SK-N-SH (cell line): ENCODE measurements around the gene PEMT. TPM values are rescaled to one million over a fixed set of nuclear protein-coding genes. Genes with fewer than 3 reads are reported as not detected.

Source experiments
- CTCF ChIA-PET: fragments of 300-600, 350-600 bp; formaldehyde crosslinking; extraction: SDS; loops from one replicate; lab custom pipeline; 2021; lab: Yijun Ruan, JAX
- POLR2A ChIA-PET: fragments of 350-600 bp; sonication (Branson Sonifier 250); formaldehyde crosslinking; extraction: SDS; loops from one replicate; lab custom pipeline; 2020; ENCODE audit warnings: antibody characterized with exemption, inconsistent platforms; lab: Yijun Ruan, JAX
- DNase-seq: peaks from one replicate; pipeline ENCODE4 v3.0.0; 2012
- H2AFZ ChIP-seq: fragments of 200-600 bp; sonication (generic); 2 replicates; pipeline ENCODE4 v1.8.1; 2016; ENCODE audit warnings: antibody characterized with exemption, mild to moderate bottlenecking, low read depth
- H3F3A ChIP-seq: fragments of 200-600 bp; sonication (generic); replicated peaks from 2 replicates; pipeline ENCODE3; 2016; ENCODE audit warnings: antibody characterized with exemption, mild to moderate bottlenecking; ENCODE audit not compliant: insufficient read depth
- H3K27ac ChIP-seq, 2 experiments: fragments of 200-500 bp in 1 of 2; fragments of 200-600 bp in 1 of 2; sonication (Bioruptor generic) in 1 of 2; sonication (generic), shearing (Covaris generic) in 1 of 2; 2 replicates each; pipeline versions ENCODE4 v1.5.1 to v1.6.1; 2014 to 2016; ENCODE audit warnings: low read depth in 2 of 2, inconsistent platforms in 1 of 2, low read length in 1 of 2, mild to moderate bottlenecking in 1 of 2, mixed read lengths in 1 of 2
- H3K27me3 ChIP-seq: fragments of 200-600 bp; sonication (generic), shearing (Covaris generic); 2 replicates; pipeline ENCODE4 v1.6.1; 2016; ENCODE audit warnings: mixed run types; ENCODE audit not compliant: insufficient read depth
- H3K36me3 ChIP-seq, 2 experiments: fragments of 200-500 bp in 1 of 2; fragments of 200-600 bp in 1 of 2; sonication (Bioruptor generic) in 1 of 2; sonication (generic) in 1 of 2; replicated peaks in 1 of 2; 2 replicates each; pipeline versions ENCODE3 to v1.5.1; 2014 to 2016; ENCODE audit warnings: low read length in 1 of 2, mild to moderate bottlenecking in 1 of 2; ENCODE audit not compliant: insufficient read depth in 2 of 2, control insufficient read depth in 1 of 2
- H3K4me1 ChIP-seq, 2 experiments: fragments of 200-500 bp in 1 of 2; fragments of 200-600 bp in 1 of 2; sonication (Bioruptor generic) in 1 of 2; sonication (generic), shearing (Covaris generic) in 1 of 2; 2 replicates each; pipeline versions ENCODE4 v1.5.1 to v1.6.1; 2014 to 2016; ENCODE audit warnings: low read depth in 1 of 2, low read length in 1 of 2, mixed run types in 1 of 2; ENCODE audit not compliant: insufficient read depth in 2 of 2, control insufficient read depth in 1 of 2
- H3K4me2 ChIP-seq: fragments of 200-600 bp; sonication (generic), shearing (Covaris generic); 2 replicates; pipeline ENCODE4 v1.6.1; 2017; ENCODE audit warnings: mixed run types
- H3K4me3 ChIP-seq, 2 experiments: fragments of 200-500 bp in 1 of 2; fragments of 200-600 bp in 1 of 2; sonication (Bioruptor generic) in 1 of 2; sonication (generic), shearing (Covaris generic) in 1 of 2; 2 replicates each; pipeline versions ENCODE4 v1.5.1 to v1.8.1; 2014 to 2016; ENCODE audit warnings: low read depth in 2 of 2, inconsistent platforms in 1 of 2, low read length in 1 of 2, mild to moderate bottlenecking in 1 of 2, mixed read lengths in 1 of 2, moderate library complexity in 1 of 2
- H3K79me2 ChIP-seq: fragments of 200-600 bp; sonication (generic); 2 replicates; pipeline ENCODE4 v1.8.1; 2017; ENCODE audit warnings: mild to moderate bottlenecking; ENCODE audit not compliant: insufficient read depth
- H3K9ac ChIP-seq: fragments of 200-600 bp; sonication (generic); 2 replicates; pipeline ENCODE4 v1.6.1; 2017; ENCODE audit warnings: mixed run types
- H3K9me2 ChIP-seq: fragments of 200-600 bp; sonication (generic); 2 replicates; pipeline ENCODE4 v1.6.1; 2017; ENCODE audit warnings: mixed run types
- H3K9me3 ChIP-seq: fragments of 200-600 bp; sonication (generic); 2 replicates; pipeline ENCODE4 v1.6.1; 2017; ENCODE audit warnings: mixed run types, mild to moderate bottlenecking, moderate library complexity
- H4K20me1 ChIP-seq: fragments of 200-600 bp; sonication (generic); 2 replicates; pipeline ENCODE4 v1.6.1; 2017; ENCODE audit warnings: mild to moderate bottlenecking, mixed run types; ENCODE audit not compliant: insufficient read depth
- EZH2phosphoT487 ChIP-seq: fragments of 200-600 bp; sonication (generic); IDR thresholded peaks from 2 replicates; pipeline ENCODE4 v1.6.1; 2017; ENCODE audit warnings: low read depth, mixed run types, mild to moderate bottlenecking, antibody characterized with exemption, moderate library complexity, borderline replicate concordance
- FOSL2 ChIP-seq: IDR thresholded peaks from 2 replicates; pipeline ENCODE4 v1.4.0; 2012; ENCODE audit warnings: low read depth, mild to moderate bottlenecking, moderate library complexity, borderline replicate concordance
- IRF3 ChIP-seq: fragments of 150-350 bp; IDR thresholded peaks from 2 replicates; pipeline ENCODE4 v1.6.1; 2016; ENCODE audit warnings: mild to moderate bottlenecking, low read depth, low read length
- JUND ChIP-seq: IDR thresholded peaks from 2 replicates; pipeline ENCODE4 v1.4.0; 2012
- MXI1 ChIP-seq: IDR thresholded peaks from 2 replicates; pipeline ENCODE4 v1.6.1; 2012; ENCODE audit warnings: mild to moderate bottlenecking, low read depth, low read length, improper control_type of control experiment
- PBX3 ChIP-seq: IDR thresholded peaks from 2 replicates; pipeline ENCODE4; 2012
- POLR2AphosphoS5 ChIP-seq: IDR thresholded peaks from 2 replicates; pipeline ENCODE4 v1.6.1; 2012; ENCODE audit warnings: low read depth, low read length
- RCOR1 ChIP-seq: fragments of 150-350 bp; IDR thresholded peaks from 2 replicates; pipeline ENCODE4 v1.6.1; 2017; ENCODE audit warnings: antibody characterized with exemption, low read length
- SMC3 ChIP-seq: IDR thresholded peaks from 2 replicates; pipeline ENCODE4 v1.6.1; 2012; ENCODE audit warnings: low read depth, low read length, improper control_type of control experiment
- TAF1 ChIP-seq: IDR thresholded peaks from 2 replicates; pipeline ENCODE4 v1.6.1; 2012; ENCODE audit warnings: low read depth, mild to moderate bottlenecking, low read length, moderate library complexity, borderline replicate concordance
- TCF12 ChIP-seq: IDR thresholded peaks from 2 replicates; pipeline ENCODE4 v1.4.0; 2012
- TEAD4 ChIP-seq: IDR thresholded peaks from 2 replicates; pipeline ENCODE4 v1.4.0; 2012; ENCODE audit warnings: mild to moderate bottlenecking, borderline replicate concordance; ENCODE audit not compliant: insufficient read depth
- USF1 ChIP-seq: IDR thresholded peaks from 2 replicates; pipeline ENCODE4 v1.4.0; 2012; ENCODE audit warnings: low read depth, borderline replicate concordance
- YY1 ChIP-seq: IDR thresholded peaks from 2 replicates; pipeline ENCODE4 v1.4.0; 2012; ENCODE audit warnings: low read depth, mild to moderate bottlenecking
- ZBTB33 ChIP-seq: IDR thresholded peaks from 2 replicates; pipeline ENCODE4 v1.4.0; 2012; ENCODE audit warnings: low read depth, borderline replicate concordance
- WGBS: methylation state at CpG from one replicate; pipeline ENCODE4 v1.1.6; 2017; ENCODE audit warnings: low lambda C conversion rate; 5-methylcytosine and 5-hydroxymethylcytosine counted together
- polyA plus RNA-seq, 3 experiments: library from polyadenylated mRNA; depleted of rRNA; stranded (reverse); fragments of >200 nt; gene quantifications; 2 replicates each; pipeline ENCODE4 v1.2.3, GENCODE V29; 2012

The PEMT gene
- polyA plus RNA-seq, 1 of the 3 experiments (the other 2 are of a cell fraction): 52.8 TPM

GRCh38 chr17:17545031-17545820 lies 46.3 kb downstream of the PEMT start:
- Histone ChIP-seq H3K9me3 (no peaks in the 10 kb centered on the region), H3K9ac (no peak overlapping the region), H3K36me3 (no peaks in the 10 kb centered on the region), H3K4me1 (peaks cover 0 to 69% of the 10 kb centered on the region in 2 experiments; a peak in 2 of 4 replicates), H4K20me1 (no peaks in the 10 kb centered on the region), H3K79me2 (no peaks in the 10 kb centered on the region), H3K27me3 (no peaks in the 10 kb centered on the region), H3F3A (no peaks in the 10 kb centered on the region), H3K9me2 (no peaks in the 10 kb centered on the region), H3K4me3 (no peak overlapping the region), H3K4me2 (no peak overlapping the region), H2AFZ (no peak overlapping the region), H3K27ac (peak overlapping the region in 1 of 2 experiments; percentile 96; a peak in 2 of 4 replicates)
- CTCF ChIA-PET: interaction anchor here (1.0 to 3.4 kb wide), 2 partner anchors 23 to 48 kb away, joined by 3 to 11 read pairs; no protein-coding TSS in a partner anchor
- 92% methylated on average over 17 of the region's 20 CpGs for WGBS
- POLR2A ChIA-PET: interaction anchor here (1.6 kb wide), 1 partner anchor 17 kb away, joined by 3 read pairs; no protein-coding TSS in a partner anchor
- peak; percentile 39; the same call in 1 of the 2 replicates for TF ChIP-seq FOSL2
- no peak for TF ChIP-seq USF1
- no peak for DNase-seq

- H3K27me3 ChIP-seq: no peaks in the 10 kb centered on the region
- H3K4me1 ChIP-seq: peaks cover 0 to 76% of the 10 kb centered on the region in 2 experiments; a peak in 2 of 4 replicates
- H3K4me3 ChIP-seq: no peak overlapping the region
- no peak overlapping the region for H3K4me2 ChIP-seq
- no peaks in the 10 kb centered on the region for H4K20me1 ChIP-seq
- WGBS: 93% methylated on average over 17 of the region's 22 CpGs
- DNase-seq: no peak
- no peak overlapping the region for H3K27ac ChIP-seq
- ChIA-PET POLR2A (interaction anchor here (1.6 kb wide), 1 partner anchor 15 kb away, joined by 3 read pairs; no protein-coding TSS in a partner anchor), CTCF (interaction anchor here (1.5 to 3.4 kb wide), 3 partner anchors 25 to 52 kb away, joined by 3 to 11 read pairs (median 9); partner anchors contain the start of gene RASD1)
- no peaks in the 10 kb centered on the region for H3F3A ChIP-seq
- no peak overlapping the region for H3K9ac ChIP-seq
- no peaks in the 10 kb centered on the region for H3K36me3 ChIP-seq
- TF ChIP-seq RCOR1 (no peak), JUND (no peak), FOSL2 (no peak), POLR2AphosphoS5 (no peak), PBX3 (no peak), IRF3 (no peak), MXI1 (no peak), EZH2phosphoT487 (no peak), YY1 (no peak), TCF12 (no peak), SMC3 (no peak), ZBTB33 (no peak), TEAD4 (no peak), TAF1 (no peak)
- no peak overlapping the region for H2AFZ ChIP-seq
- H3K9me2 ChIP-seq: no peaks in the 10 kb centered on the region
- H3K9me3 ChIP-seq: no peaks in the 10 kb centered on the region
- H3K79me2 ChIP-seq: no peaks in the 10 kb centered on the region
Measured at GRCh38 chr17:17542906-17543635, 48.4 kb downstream of the PEMT start.
